ENCODE measurements around the gene CRHBP. TPM values are rescaled to one million over a fixed set of nuclear protein-coding genes. Genes with fewer than 3 reads are reported as not detected.
A peak's percentile ranks its signal among the peaks of the same experiment; 100 is the strongest.

Gene CRHBP
- total and polyA plus RNA-seq, 2 donors from 2014 or later: 8.6 to 67.7 TPM

- intact Hi-C loops (cut with DNase I): no loop called here
- peak overlapping the region; percentile 3 for H3K27ac ChIP-seq (ENCODE audit: low read depth in 2 of 2, low read length in 2 of 2)
- H3K4me3 ChIP-seq (ENCODE audit: low read length in 3 of 3): peak overlapping the region in 2 of 3 donors; percentile 28 to 64
- peak overlapping the region in 1 of 3 donors; percentile 12 for H3K9ac ChIP-seq (ENCODE audit: low read length in 3 of 3)
- peaks cover 0 to 4% (median 0%) of the 10 kb centered on the region in 3 donors for H3K4me1 ChIP-seq (ENCODE audit: control insufficient read depth in 2 of 3, insufficient read depth in 2 of 3, low read depth in 1 of 3, low read length in 3 of 3)
- DNase-seq (peak in 1 of 5 donors; percentile 23), FAIRE-seq (no peak)
- H3K36me3 ChIP-seq (ENCODE audit: control insufficient read depth in 2 of 3, insufficient read depth in 3 of 3, low read length in 3 of 3): no peaks in the 10 kb centered on the region
- no peaks in the 10 kb centered on the region for H3K9me3 ChIP-seq (ENCODE audit: control insufficient read depth in 2 of 3, insufficient read depth in 1 of 3, low read length in 3 of 3)
- H3K27me3 ChIP-seq (ENCODE audit: control insufficient read depth, insufficient read depth, low read length): peaks cover 12% of the 10 kb centered on the region
- TF ChIP-seq CTCF (IDR thresholded peaks at IDR 0.05; ENCODE audit: borderline replicate concordance, extremely low read depth, insufficient read depth): no peak
Observed at GRCh38 chr5:76954383-76954763, 1.5 kb downstream of the CRHBP start.

- H3K9me3 ChIP-seq (ENCODE audit: control insufficient read depth in 2 of 3, insufficient read depth in 1 of 3, low read length in 3 of 3): no peaks in the 10 kb centered on the region
- H3K4me3 ChIP-seq (ENCODE audit: low read length in 3 of 3): no peak overlapping the region
- H3K9ac ChIP-seq (ENCODE audit: low read length in 3 of 3): no peak overlapping the region
- FAIRE-seq (no peak), DNase-seq (no peak)
- H3K27me3 ChIP-seq (ENCODE audit: control insufficient read depth, insufficient read depth, low read length): peaks cover 12% of the 10 kb centered on the region
- H3K27ac ChIP-seq (ENCODE audit: low read depth in 2 of 2, low read length in 2 of 2): no peak overlapping the region
- no peak for TF ChIP-seq CTCF (IDR thresholded peaks at IDR 0.05; ENCODE audit: borderline replicate concordance, extremely low read depth, insufficient read depth)
- H3K36me3 ChIP-seq (ENCODE audit: control insufficient read depth in 2 of 3, insufficient read depth in 3 of 3, low read length in 3 of 3): no peaks in the 10 kb centered on the region
- intact Hi-C loops (cut with DNase I): no loop called here
- H3K4me1 ChIP-seq (ENCODE audit: control insufficient read depth in 2 of 3, insufficient read depth in 2 of 3, low read depth in 1 of 3, low read length in 3 of 3): peaks cover 0 to 8% (median 0%) of the 10 kb centered on the region in 3 donors
Observed at GRCh38 chr5:76956033-76956432, 3.2 kb downstream of the CRHBP start.

- DNase-seq: peak in 1 of 5 donors; percentile 18
- H3K27ac ChIP-seq (ENCODE audit: low read depth in 2 of 2, low read length in 2 of 2): peak overlapping the region in 1 of 2 donors; percentile 17
- H3K9me3 ChIP-seq (ENCODE audit: control insufficient read depth in 2 of 3, insufficient read depth in 1 of 3, low read length in 3 of 3): no peaks in the 10 kb centered on the region
- intact Hi-C loops (cut with DNase I): no loop called here
- no peak for TF ChIP-seq CTCF (IDR thresholded peaks at IDR 0.05; ENCODE audit: borderline replicate concordance, extremely low read depth, insufficient read depth)
- no peaks in the 10 kb centered on the region for H3K36me3 ChIP-seq (ENCODE audit: control insufficient read depth in 2 of 3, insufficient read depth in 3 of 3, low read length in 3 of 3)
- H3K4me3 ChIP-seq (ENCODE audit: low read length in 3 of 3): no peak overlapping the region
- peaks cover 10% of the 10 kb centered on the region for H3K27me3 ChIP-seq (ENCODE audit: control insufficient read depth, insufficient read depth, low read length)
- H3K9ac ChIP-seq (ENCODE audit: low read length in 3 of 3): no peak overlapping the region
- H3K4me1 ChIP-seq (ENCODE audit: control insufficient read depth in 2 of 3, insufficient read depth in 2 of 3, low read depth in 1 of 3, low read length in 3 of 3): peaks cover 0 to 5% (median 0%) of the 10 kb centered on the region in 3 donors
- FAIRE-seq: no peak
Observed at GRCh38 chr5:76958991-76959767, 6.3 kb downstream of the CRHBP start.
